ENCODE measurements around the gene HSPG2. TPM values are rescaled to one million over a fixed set of nuclear protein-coding genes. Genes with fewer than 3 reads are reported as not detected.

The HSPG2 gene
- total and polyA plus RNA-seq, 2 of the 13 experiments (the other 11 are each of a cell fraction or from before 2014, with no cell fraction given) = 9.1 to 13.1 TPM

- no peak for TF ChIP-seq ZNF20 (CRISPR knock-in tag; IDR thresholded peaks at IDR 0.05)
- 0 out of 2 replicates have a peak, but pooled peaks have one; percentile 61 for TF ChIP-seq ZBTB43 (CRISPR knock-in tag; conservative IDR thresholded peaks at IDR 0.05)
- no peak for TF ChIP-seq ATAD3A (CRISPR knock-in tag; IDR thresholded peaks at IDR 0.05)
- peak; percentile 58; the same call in 1 of the 2 replicates for TF ChIP-seq ARID4A (CRISPR knock-in tag; IDR thresholded peaks at IDR 0.05; ENCODE audit: borderline replicate concordance)
- no peak for TF ChIP-seq ZZZ3 (CRISPR knock-in tag; IDR thresholded peaks at IDR 0.05; ENCODE audit: borderline replicate concordance)
- no peak for TF ChIP-seq ZNF792 (CRISPR knock-in tag; IDR thresholded peaks at IDR 0.05)
- peak; percentile 87 for TF ChIP-seq ZBTB7A (CRISPR knock-in tag; IDR thresholded peaks at IDR 0.05)
- TF ChIP-seq HNF4G (IDR thresholded peaks at IDR 0.05; ENCODE audit: borderline replicate concordance, low read depth, low read length) = no peak
- TF ChIP-seq HNF4G (CRISPR knock-in tag; IDR thresholded peaks at IDR 0.05; ENCODE audit: borderline replicate concordance, low read depth) = no peak
- no peak for TF ChIP-seq POGZ (CRISPR knock-in tag; IDR thresholded peaks at IDR 0.05)
- TF ChIP-seq ZNF614 (CRISPR knock-in tag; IDR thresholded peaks at IDR 0.05; ENCODE audit: borderline replicate concordance) = no peak
- 0 out of 2 replicates have a peak, but pooled peaks have one; percentile 40 for TF ChIP-seq ZNF704 (CRISPR knock-in tag; IDR thresholded peaks at IDR 0.05; ENCODE audit: borderline replicate concordance)
- TF ChIP-seq ZNF691 (CRISPR knock-in tag; IDR thresholded peaks at IDR 0.05; ENCODE audit: borderline replicate concordance, low read depth) = no peak
- no peak for TF ChIP-seq ZNF660 (CRISPR knock-in tag; IDR thresholded peaks at IDR 0.05; ENCODE audit: borderline replicate concordance, low read depth)
- no peak for TF ChIP-seq RAD51 (IDR thresholded peaks at IDR 0.05; ENCODE audit: borderline replicate concordance)
- TF ChIP-seq ZNF251 (CRISPR knock-in tag; IDR thresholded peaks at IDR 0.05) = no peak
- TF ChIP-seq HES4 (CRISPR knock-in tag; IDR thresholded peaks at IDR 0.05; ENCODE audit: borderline replicate concordance) = no peak
- TF ChIP-seq ATF7 (IDR thresholded peaks at IDR 0.05) = no peak
- no peak for TF ChIP-seq ATF7 (CRISPR knock-in tag; IDR thresholded peaks at IDR 0.05)
- no peak for TF ChIP-seq KLF12 (CRISPR knock-in tag; IDR thresholded peaks at IDR 0.05; ENCODE audit: borderline replicate concordance)
- 0 out of 2 replicates have a peak, but pooled peaks have one; percentile 20 for TF ChIP-seq RFXAP (CRISPR knock-in tag; IDR thresholded peaks at IDR 0.05; ENCODE audit: borderline replicate concordance)
- TF ChIP-seq ZNF879 (CRISPR knock-in tag; IDR thresholded peaks at IDR 0.05) = 0 out of 2 replicates have a peak, but pooled peaks have one; percentile 26
These were observed 15.8 kb downstream of the HSPG2 start (continued) for GRCh38 chr1:21921100-21921875.
